Mesothelial cell of epicardium (in vitro differentiated cells): ENCODE data around the gene NPPC. TPM values are rescaled to one million over a fixed set of nuclear protein-coding genes. Genes with fewer than 3 reads are reported as not detected.
"Not testable (repeated sequence)": the region's sequence is repeated elsewhere in the genome, so short reads cannot be mapped to it uniquely, and the experiment has no call there.

ENCODE experiments used
- DNase-seq, 2 experiments: peaks; one replicate each; pipeline ENCODE4 v3.0.0; 2021; ENCODE audit warnings: low spot score in 2 of 2; ENCODE audit not compliant: unreplicated experiment in 2 of 2
- H3K27ac Mint-ChIP-seq: 2 replicates; pipeline ENCODE4 v1.8.0; 2021; ENCODE audit warnings: mixed read lengths
- H3K27me3 Mint-ChIP-seq: 2 replicates; pipeline ENCODE4 v1.8.0; 2021; ENCODE audit warnings: low read depth, mixed read lengths
- H3K36me3 Mint-ChIP-seq: 2 replicates; pipeline ENCODE4 v1.8.0; 2021; ENCODE audit warnings: mixed read lengths
- H3K4me1 Mint-ChIP-seq: 2 replicates; pipeline ENCODE4 v1.8.0; 2021; ENCODE audit warnings: mixed read lengths
- H3K4me3 Mint-ChIP-seq: 2 replicates; pipeline ENCODE4 v1.8.0; 2021; ENCODE audit warnings: mild to moderate bottlenecking, moderate library complexity, mixed read lengths
- H3K9me3 Mint-ChIP-seq: 2 replicates; pipeline ENCODE4 v1.8.0; 2021; ENCODE audit warnings: mixed read lengths
- CTCF ChIP-seq: fragments of 200-600 bp; sonication (generic); IDR thresholded peaks from one replicate; pipeline ENCODE4 v1.5.0; 2021; ENCODE audit warnings: antibody characterized with exemption; ENCODE audit not compliant: unreplicated experiment
- total RNA-seq: library from RNA; stranded (reverse); gene quantifications from 3 replicates; pipeline ENCODE4 v1.2.1, GENCODE V29; 2021

NPPC gene
- total RNA-seq, 1 donor from 2014 or later = 0.80 TPM

GRCh38 chr2:231917280-231918066 is 8.7 kb downstream of the NPPC start:
- no peaks in the 10 kb centered on the region for H3K36me3 Mint-ChIP-seq
- no peak for TF ChIP-seq CTCF
- H3K27me3 Mint-ChIP-seq = peaks cover 19% of the 10 kb centered on the region
- no peak for DNase-seq
- H3K4me1 Mint-ChIP-seq = no peaks in the 10 kb centered on the region
- H3K27ac Mint-ChIP-seq = no peak overlapping the region
- no peak overlapping the region for H3K4me3 Mint-ChIP-seq
- no peaks in the 10 kb centered on the region for H3K9me3 Mint-ChIP-seq

GRCh38 chr2:231914077-231914690 is 12.0 kb downstream of the NPPC start:
- TF ChIP-seq CTCF = no peak
- Mint-ChIP-seq H3K4me3 (no peak overlapping the region), H3K9me3 (no peaks in the 10 kb centered on the region), H3K27me3 (peaks cover 10% of the 10 kb centered on the region), H3K36me3 (no peaks in the 10 kb centered on the region), H3K27ac (no peak overlapping the region), H3K4me1 (no peaks in the 10 kb centered on the region)
- no peak for DNase-seq

DNA sequence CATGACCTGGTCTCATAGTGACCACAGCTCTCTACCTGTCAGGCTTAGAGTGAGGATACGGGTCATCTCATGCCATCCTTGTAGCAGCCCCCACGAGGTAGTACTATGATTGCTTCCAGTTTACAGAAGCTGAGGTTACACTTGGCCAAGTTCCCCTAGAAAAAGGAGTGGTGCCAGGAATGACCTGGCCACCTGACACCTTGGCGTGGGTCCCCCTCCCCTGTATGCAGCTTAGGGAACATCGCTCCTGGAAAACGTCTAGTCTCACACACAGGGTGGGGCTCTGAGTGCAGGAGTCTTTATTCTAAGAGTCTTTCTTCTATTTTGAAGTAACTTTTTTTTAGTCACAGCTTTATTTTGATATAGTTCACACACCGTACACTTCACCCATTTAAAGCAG is 14.8 kb downstream of the NPPC start:
- no peaks in the 10 kb centered on the region for H3K36me3 Mint-ChIP-seq
- DNase-seq = no peak
- H3K4me1 Mint-ChIP-seq = no peaks in the 10 kb centered on the region
- H3K4me3 Mint-ChIP-seq = no peak overlapping the region
- H3K9me3 Mint-ChIP-seq = no peaks in the 10 kb centered on the region
- no peak for TF ChIP-seq CTCF
- no peak overlapping the region for H3K27ac Mint-ChIP-seq
- peaks cover 5% of the 10 kb centered on the region for H3K27me3 Mint-ChIP-seq

GRCh38 chr2:231910771-231911170 is 15.4 kb downstream of the NPPC start:
- Mint-ChIP-seq H3K4me3 (no peak overlapping the region), H3K4me1 (no peaks in the 10 kb centered on the region), H3K27me3 (peaks cover 4% of the 10 kb centered on the region), H3K27ac (no peak overlapping the region), H3K9me3 (no peaks in the 10 kb centered on the region), H3K36me3 (no peaks in the 10 kb centered on the region)
- DNase-seq = no peak
- TF ChIP-seq CTCF = no peak

DNA sequence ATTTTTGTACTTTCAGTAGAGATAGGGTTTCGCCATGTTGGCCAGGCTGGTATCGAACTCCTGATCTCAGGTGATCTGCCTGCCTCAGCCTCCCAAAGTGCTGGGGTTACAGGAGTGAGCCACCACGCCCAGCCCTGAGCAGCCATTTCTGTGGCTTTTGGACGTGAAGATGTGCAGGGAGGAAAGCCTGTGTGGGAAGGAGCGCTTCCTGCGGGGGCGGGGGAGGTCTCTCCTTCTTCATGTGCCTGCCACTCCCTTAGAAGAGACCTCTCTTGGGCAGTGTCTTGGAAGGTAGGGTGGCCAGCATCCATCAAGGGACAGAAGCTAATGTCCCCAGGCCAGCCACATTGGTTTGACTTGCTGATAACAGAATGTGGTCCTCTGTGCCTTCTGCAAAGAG is 16.0 kb downstream of the NPPC start:
- not testable (repeated sequence) for H3K36me3 Mint-ChIP-seq, H3K4me1 Mint-ChIP-seq, H3K9me3 Mint-ChIP-seq, DNase-seq, H3K27ac Mint-ChIP-seq, H3K4me3 Mint-ChIP-seq, H3K27me3 Mint-ChIP-seq

GRCh38 chr2:231909631-231910030 is 16.6 kb downstream of the NPPC start:
- Mint-ChIP-seq H3K9me3 (no peaks in the 10 kb centered on the region), H3K36me3 (no peaks in the 10 kb centered on the region), H3K4me1 (no peaks in the 10 kb centered on the region), H3K27me3 (peaks cover 4% of the 10 kb centered on the region), H3K4me3 (no peak overlapping the region), H3K27ac (no peak overlapping the region)
- TF ChIP-seq CTCF = no peak
- DNase-seq = no peak
